GM18508 (cell line): ENCODE measurements around the gene RTEL1.
"Not testable (repeated sequence)": the region's sequence is repeated elsewhere in the genome, so short reads cannot be mapped to it uniquely, and the experiment has no call there.

Experiments
- ATAC-seq: cut with Tn5 transposase; IDR thresholded peaks from one replicate; pipeline ENCODE4 v1.9.1; 2021; ENCODE audit warnings: moderate number of reproducible peaks; ENCODE audit not compliant: insufficient read depth, unreplicated experiment

The RTEL1 gene

GRCh38 chr20:63665708-63666107, 7.6 kb downstream of the RTEL1 start:
- ATAC-seq: no peak

- no peak for ATAC-seq
These were observed 9.7 kb downstream of the RTEL1 start for GRCh38 chr20:63667858-63668257.

- no peak for ATAC-seq
These were observed 10.2 kb downstream of the RTEL1 start for GRCh38 chr20:63668351-63668750.

- ATAC-seq: not testable (repeated sequence)
These were observed 13.6 kb downstream of the RTEL1 start for GRCh38 chr20:63671695-63672094.

GRCh38 chr20:63672666-63673065, 14.6 kb downstream of the RTEL1 start:
- ATAC-seq: no peak

- no peak for ATAC-seq
These were observed 15.8 kb downstream of the RTEL1 start for GRCh38 chr20:63673951-63674350.

GRCh38 chr20:63675681-63676368, 17.7 kb downstream of the RTEL1 start:
- no peak for ATAC-seq

GRCh38 chr20:63678071-63678470, 20.0 kb downstream of the RTEL1 start:
- ATAC-seq: no peak

- no peak for ATAC-seq
These were observed 20.8 kb downstream of the RTEL1 start for GRCh38 chr20:63678667-63679465.

- no peak for ATAC-seq
These were observed 21.7 kb downstream of the RTEL1 start for GRCh38 chr20:63679799-63680305.

- no peak for ATAC-seq
These were observed 22.3 kb downstream of the RTEL1 start for GRCh38 chr20:63680427-63680826.

GRCh38 chr20:63680857-63681608, 22.9 kb downstream of the RTEL1 start:
- no peak for ATAC-seq

GRCh38 chr20:63681609-63682142, 23.6 kb downstream of the RTEL1 start:
- ATAC-seq: no peak

- ATAC-seq: no peak
These were observed 24.4 kb downstream of the RTEL1 start for GRCh38 chr20:63682384-63683139.

- no peak for ATAC-seq
These were observed 27.3 kb downstream of the RTEL1 start for GRCh38 chr20:63685269-63686026.

- ATAC-seq: no peak
These were observed 28.0 kb downstream of the RTEL1 start for GRCh38 chr20:63686094-63686491.

- ATAC-seq: no peak
These were observed 28.6 kb downstream of the RTEL1 start for GRCh38 chr20:63686492-63687321.

GRCh38 chr20:63687419-63688178, 29.5 kb downstream of the RTEL1 start:
- no peak for ATAC-seq
